Measurements from ENCODE around the gene TUBB2B.

TUBB2B gene

DNA sequence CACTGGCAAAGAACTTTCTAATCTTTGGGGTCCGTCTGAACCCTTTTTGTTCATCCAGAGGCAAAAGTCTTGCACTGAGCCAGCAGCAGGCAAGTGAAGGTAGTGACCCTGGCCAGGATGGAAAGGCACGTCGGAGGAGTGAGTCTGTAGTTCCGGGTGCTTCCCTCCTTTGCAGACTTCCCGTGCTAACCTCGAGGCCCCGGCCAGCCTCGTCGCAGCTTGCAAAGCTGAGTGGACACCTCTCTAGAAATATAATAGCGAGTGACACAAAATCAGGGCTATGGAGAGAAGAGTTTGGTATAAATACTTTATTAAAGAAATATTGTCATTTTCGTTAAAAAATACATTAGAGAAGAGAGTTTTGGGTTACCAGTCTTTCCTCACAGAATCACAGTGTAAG, 41.2 kb upstream of the TUBB2B start:
- TF ChIP-seq POLR2AphosphoS5 (IDR thresholded peaks at IDR 0.05; ENCODE audit: low read depth, low read length), result no peak
- DNase-seq (ENCODE audit: insufficient read length, low spot score) (no peak), FAIRE-seq (no peak)

DNA sequence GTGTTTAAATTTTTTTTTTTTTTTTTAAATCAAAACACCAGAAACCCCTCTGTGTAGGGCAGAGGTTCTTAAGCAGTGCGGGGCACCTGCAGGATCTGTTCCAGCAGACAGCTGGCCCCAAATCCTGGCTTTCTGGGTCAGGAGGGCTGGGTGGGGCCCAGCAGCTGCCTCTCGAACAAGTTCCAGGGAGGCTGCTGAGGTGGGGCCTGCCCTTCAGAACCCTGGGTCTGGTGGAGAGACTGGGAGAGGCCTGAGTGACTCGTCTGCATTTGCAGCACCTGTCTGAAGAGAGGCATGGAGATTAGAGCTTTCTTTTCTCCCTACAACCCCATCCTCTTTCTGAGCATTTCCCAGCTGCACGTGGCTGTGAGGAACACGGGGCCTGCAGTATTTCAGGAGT, 39.7 kb upstream of the TUBB2B start:
- FAIRE-seq (no peak), DNase-seq (ENCODE audit: insufficient read length, low spot score) (no peak)
- TF ChIP-seq SPI1 (IDR thresholded peaks at IDR 0.05; ENCODE audit: low read depth, low read length) (no peak), POLR2AphosphoS5 (IDR thresholded peaks at IDR 0.05; ENCODE audit: low read depth, low read length) (no peak), POU2F2 (IDR thresholded peaks at IDR 0.05; ENCODE audit: low read depth, low read length) (no peak), TAF1 (IDR thresholded peaks at IDR 0.05; ENCODE audit: low read depth, low read length) (no peak), POLR2A (IDR thresholded peaks at IDR 0.05; ENCODE audit: low read depth, low read length) (no peak), PAX5 (IDR thresholded peaks at IDR 0.05; ENCODE audit: insufficient read depth, low read length, severe bottlenecking) (no peak)

DNA sequence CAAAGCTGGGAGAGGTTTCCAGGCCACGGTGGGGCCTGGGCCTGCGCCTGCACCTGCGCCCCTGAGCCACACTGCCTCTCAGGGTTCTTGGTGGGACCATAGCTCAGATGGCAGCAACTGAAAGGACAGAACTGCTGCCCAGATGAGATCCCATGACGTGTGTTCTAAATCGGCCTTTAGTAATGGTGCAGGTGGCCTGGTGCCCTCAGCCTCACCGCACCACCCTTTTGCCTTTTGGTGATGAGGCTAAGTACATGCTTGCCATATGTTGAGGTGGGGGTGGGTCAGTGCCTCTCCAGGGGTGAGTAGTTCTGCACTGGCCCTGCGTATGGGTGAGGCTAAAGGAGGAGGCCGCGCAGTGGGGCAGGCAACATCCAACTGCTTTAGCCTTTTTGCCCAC, 38.7 kb upstream of the TUBB2B start:
- FAIRE-seq (no peak), DNase-seq (ENCODE audit: insufficient read length, low spot score) (no peak)
- TF ChIP-seq POLR2A (IDR thresholded peaks at IDR 0.05; ENCODE audit: low read depth, low read length) (no peak), PAX5 (IDR thresholded peaks at IDR 0.05; ENCODE audit: insufficient read depth, low read length, severe bottlenecking) (no peak), TAF1 (IDR thresholded peaks at IDR 0.05; ENCODE audit: low read depth, low read length) (no peak), SPI1 (IDR thresholded peaks at IDR 0.05; ENCODE audit: low read depth, low read length) (no peak), POLR2AphosphoS5 (IDR thresholded peaks at IDR 0.05; ENCODE audit: low read depth, low read length) (no peak), POU2F2 (IDR thresholded peaks at IDR 0.05; ENCODE audit: low read depth, low read length) (no peak)

DNA sequence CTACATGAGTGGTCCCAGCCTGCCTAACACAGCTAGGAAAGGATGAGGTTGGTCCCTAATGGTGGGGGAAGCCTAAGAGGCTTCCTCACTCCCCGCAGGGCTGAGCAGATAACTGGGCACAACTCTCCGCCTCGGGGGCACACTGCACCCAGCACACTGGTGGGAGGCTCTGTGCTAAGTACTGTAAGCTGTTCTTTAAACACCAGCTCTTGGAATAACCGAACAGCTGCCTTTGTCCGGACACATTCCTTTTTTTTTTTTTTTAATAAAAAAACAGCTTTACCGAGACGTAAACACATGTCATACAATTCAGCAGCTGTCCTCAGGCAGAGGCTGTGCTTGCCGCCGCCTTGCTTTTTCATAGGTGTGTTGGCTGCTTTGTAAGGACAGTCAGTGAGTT, 38.2 kb upstream of the TUBB2B start:
- no peak for FAIRE-seq
- DNase-seq (ENCODE audit: insufficient read length, low spot score), result no peak
- TF ChIP-seq POLR2A (IDR thresholded peaks at IDR 0.05; ENCODE audit: low read depth, low read length), result no peak
- TF ChIP-seq SPI1 (IDR thresholded peaks at IDR 0.05; ENCODE audit: low read depth, low read length), result no peak
- no peak for TF ChIP-seq TAF1 (IDR thresholded peaks at IDR 0.05; ENCODE audit: low read depth, low read length)
- TF ChIP-seq POU2F2 (IDR thresholded peaks at IDR 0.05; ENCODE audit: low read depth, low read length), result no peak
- TF ChIP-seq POLR2AphosphoS5 (IDR thresholded peaks at IDR 0.05; ENCODE audit: low read depth, low read length), result no peak
- TF ChIP-seq PAX5 (IDR thresholded peaks at IDR 0.05; ENCODE audit: insufficient read depth, low read length, severe bottlenecking), result no peak

DNA sequence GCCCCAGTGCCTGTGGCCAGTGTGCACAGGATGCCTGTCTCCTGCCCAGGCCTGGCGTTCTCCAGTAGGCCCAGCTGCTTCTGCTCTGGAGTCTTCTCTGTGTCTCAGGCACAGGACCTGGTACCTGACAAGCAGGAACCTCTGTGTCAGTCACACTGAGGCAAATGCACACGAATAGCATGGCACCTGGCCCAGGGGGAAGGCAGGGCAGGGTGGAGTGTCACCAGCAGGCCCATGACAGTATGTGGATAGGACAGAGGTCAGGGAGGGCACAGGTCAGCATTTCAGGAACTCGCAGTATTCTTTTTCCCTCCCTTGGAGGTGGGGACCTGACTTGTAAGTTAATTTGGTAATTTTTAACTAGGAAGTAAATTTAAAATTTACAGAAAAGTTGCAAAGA, 36.9 kb upstream of the TUBB2B start:
- FAIRE-seq (no peak), DNase-seq (ENCODE audit: insufficient read length, low spot score) (no peak)
- TF ChIP-seq POLR2A (IDR thresholded peaks at IDR 0.05; ENCODE audit: low read depth, low read length), result no peak
- TF ChIP-seq TAF1 (IDR thresholded peaks at IDR 0.05; ENCODE audit: low read depth, low read length), result no peak
- no peak for TF ChIP-seq POLR2AphosphoS5 (IDR thresholded peaks at IDR 0.05; ENCODE audit: low read depth, low read length)
- TF ChIP-seq PAX5 (IDR thresholded peaks at IDR 0.05; ENCODE audit: insufficient read depth, low read length, severe bottlenecking), result no peak
- TF ChIP-seq POU2F2 (IDR thresholded peaks at IDR 0.05; ENCODE audit: low read depth, low read length), result no peak
- no peak for TF ChIP-seq SPI1 (IDR thresholded peaks at IDR 0.05; ENCODE audit: low read depth, low read length)

DNA sequence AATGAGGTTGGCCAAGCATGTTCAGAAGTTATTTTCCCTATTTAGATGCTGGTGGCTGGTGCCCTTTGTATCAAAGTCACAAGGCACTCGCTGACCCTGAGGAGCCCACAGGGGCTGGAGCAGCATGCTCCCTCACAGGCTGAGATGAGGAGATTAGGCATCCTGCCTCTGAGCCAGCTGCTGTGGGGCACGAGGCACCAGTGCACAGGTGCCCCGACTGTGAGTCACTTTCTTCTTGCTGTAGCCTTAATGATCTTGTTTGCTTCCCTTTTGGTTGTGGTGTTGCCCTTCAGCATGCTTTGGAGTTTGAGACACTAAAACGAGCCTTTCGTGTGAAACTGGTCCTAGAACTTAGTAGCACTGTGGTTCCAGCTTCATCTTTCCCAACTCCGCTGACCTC, 35.6 kb upstream of the TUBB2B start:
- TF ChIP-seq POU2F2 (IDR thresholded peaks at IDR 0.05; ENCODE audit: low read depth, low read length), result no peak
- no peak for TF ChIP-seq SPI1 (IDR thresholded peaks at IDR 0.05; ENCODE audit: low read depth, low read length)
- no peak for TF ChIP-seq TAF1 (IDR thresholded peaks at IDR 0.05; ENCODE audit: low read depth, low read length)
- no peak for TF ChIP-seq PAX5 (IDR thresholded peaks at IDR 0.05; ENCODE audit: insufficient read depth, low read length, severe bottlenecking)
- no peak for TF ChIP-seq POLR2AphosphoS5 (IDR thresholded peaks at IDR 0.05; ENCODE audit: low read depth, low read length)
- TF ChIP-seq POLR2A (IDR thresholded peaks at IDR 0.05; ENCODE audit: low read depth, low read length), result no peak
- DNase-seq (ENCODE audit: insufficient read length, low spot score) (no peak), FAIRE-seq (no peak)

DNA sequence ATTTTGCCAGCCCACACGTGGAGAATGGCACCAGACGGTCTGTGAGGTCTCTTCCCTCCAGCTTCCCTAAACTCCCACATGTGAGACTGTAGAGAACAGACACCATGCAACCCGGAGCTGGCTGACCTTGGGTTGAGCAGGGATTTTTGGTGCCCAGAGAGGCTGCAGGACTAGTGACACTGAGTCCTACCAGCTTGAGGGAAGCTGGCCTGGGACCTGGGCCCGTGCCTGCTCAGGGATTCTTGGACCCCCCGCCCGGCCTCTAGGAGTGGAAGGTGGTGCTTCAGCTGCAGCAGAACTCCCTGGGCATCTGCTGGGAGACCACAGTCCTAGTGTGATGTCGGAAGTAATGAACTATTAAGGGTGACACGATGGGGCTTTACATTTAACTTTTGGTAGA, 34.5 kb upstream of the TUBB2B start:
- TF ChIP-seq SPI1 (IDR thresholded peaks at IDR 0.05; ENCODE audit: low read depth, low read length) (no peak), TAF1 (IDR thresholded peaks at IDR 0.05; ENCODE audit: low read depth, low read length) (no peak), POLR2AphosphoS5 (IDR thresholded peaks at IDR 0.05; ENCODE audit: low read depth, low read length) (no peak), POU2F2 (IDR thresholded peaks at IDR 0.05; ENCODE audit: low read depth, low read length) (no peak), POLR2A (IDR thresholded peaks at IDR 0.05; ENCODE audit: low read depth, low read length) (no peak), PAX5 (IDR thresholded peaks at IDR 0.05; ENCODE audit: insufficient read depth, low read length, severe bottlenecking) (no peak)
- FAIRE-seq (no peak), DNase-seq (ENCODE audit: insufficient read length, low spot score) (no peak)

DNA sequence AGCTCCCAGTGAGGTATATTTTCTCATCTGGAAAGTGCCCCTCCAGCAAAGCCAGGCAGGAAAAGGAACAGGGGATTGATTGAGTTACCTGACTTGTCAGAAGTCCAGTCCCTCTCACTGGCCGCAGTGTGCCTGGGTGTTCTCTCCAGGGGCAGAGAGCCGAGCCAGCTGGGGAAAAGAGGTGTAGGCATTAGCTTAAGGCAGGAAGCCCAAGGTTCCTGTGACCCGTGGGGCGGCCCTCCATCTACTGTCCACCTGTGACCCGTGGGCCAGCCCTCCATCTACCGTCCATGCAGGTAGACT, 34.0 kb upstream of the TUBB2B start:
- DNase-seq (ENCODE audit: insufficient read length, low spot score) (no peak), FAIRE-seq (no peak)
- TF ChIP-seq POLR2AphosphoS5 (IDR thresholded peaks at IDR 0.05; ENCODE audit: low read depth, low read length) (no peak), TAF1 (IDR thresholded peaks at IDR 0.05; ENCODE audit: low read depth, low read length) (no peak), PAX5 (IDR thresholded peaks at IDR 0.05; ENCODE audit: insufficient read depth, low read length, severe bottlenecking) (no peak), POLR2A (IDR thresholded peaks at IDR 0.05; ENCODE audit: low read depth, low read length) (no peak), POU2F2 (IDR thresholded peaks at IDR 0.05; ENCODE audit: low read depth, low read length) (no peak), SPI1 (IDR thresholded peaks at IDR 0.05; ENCODE audit: low read depth, low read length) (no peak)

DNA sequence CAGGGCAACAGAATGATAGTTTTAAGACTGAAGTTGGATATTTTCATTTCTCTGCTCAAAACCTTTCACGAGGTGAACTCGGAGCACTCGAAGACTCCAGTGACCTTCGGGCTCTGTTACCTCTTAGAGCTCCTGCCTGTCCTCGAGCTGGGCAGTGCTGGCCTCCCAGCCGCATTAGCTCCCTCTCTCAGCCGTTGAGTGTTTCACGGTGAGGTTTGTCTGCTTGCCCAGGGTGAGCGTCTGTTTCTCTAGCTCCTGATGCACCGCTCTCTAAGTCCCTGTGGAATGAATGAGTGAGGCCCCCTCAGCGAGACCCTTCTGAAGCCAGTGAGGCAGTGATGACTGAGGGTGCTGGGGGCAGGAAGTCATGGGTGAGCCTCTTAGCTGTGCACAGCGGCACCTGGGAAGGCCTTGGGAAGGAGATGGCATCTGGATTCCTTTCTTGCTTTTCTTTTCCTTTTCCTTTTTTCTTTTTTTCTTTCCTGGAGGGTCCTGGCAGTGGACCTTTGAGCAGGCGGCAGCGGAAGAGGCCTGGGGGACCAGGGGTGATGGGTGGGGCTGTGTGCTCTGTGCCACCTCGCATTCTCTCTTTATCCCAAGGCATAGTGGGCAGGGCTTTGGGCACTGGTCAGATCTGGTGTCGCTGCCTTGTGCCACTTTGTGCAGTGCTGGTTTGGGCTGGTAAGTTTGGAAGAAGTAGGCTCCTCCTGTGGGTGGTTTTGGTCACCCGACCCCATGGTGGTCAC, 33.5 kb upstream of the TUBB2B start:
- no peak for DNase-seq (ENCODE audit: insufficient read length, low spot score)

DNA sequence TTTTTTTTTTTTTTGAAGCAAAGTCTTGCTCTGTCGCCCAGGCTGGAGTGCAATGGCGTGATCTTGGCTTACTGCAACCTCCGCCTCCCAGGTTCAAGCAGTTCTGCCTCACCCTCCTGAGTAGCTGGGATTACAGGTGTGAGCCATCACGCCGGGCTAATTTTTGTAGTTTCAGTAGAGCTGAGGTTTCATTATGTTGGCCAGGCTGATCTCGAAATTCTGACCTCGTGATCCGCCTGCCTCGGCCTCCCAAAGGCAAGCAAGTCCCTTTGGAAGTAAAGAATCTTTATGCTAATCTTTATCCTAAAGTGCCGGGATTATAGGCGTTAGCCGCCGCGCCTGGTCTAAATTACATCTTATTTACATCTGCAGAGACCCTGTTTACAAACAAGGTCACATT, 32.8 kb upstream of the TUBB2B start:
- no peak for DNase-seq (ENCODE audit: insufficient read length, low spot score)
- FAIRE-seq, result no peak
- no peak for TF ChIP-seq TAF1 (IDR thresholded peaks at IDR 0.05; ENCODE audit: low read depth, low read length)
- no peak for TF ChIP-seq POU2F2 (IDR thresholded peaks at IDR 0.05; ENCODE audit: low read depth, low read length)
- no peak for TF ChIP-seq SPI1 (IDR thresholded peaks at IDR 0.05; ENCODE audit: low read depth, low read length)
- no peak for TF ChIP-seq POLR2A (IDR thresholded peaks at IDR 0.05; ENCODE audit: low read depth, low read length)
- TF ChIP-seq POLR2AphosphoS5 (IDR thresholded peaks at IDR 0.05; ENCODE audit: low read depth, low read length), result no peak
- TF ChIP-seq PAX5 (IDR thresholded peaks at IDR 0.05; ENCODE audit: insufficient read depth, low read length, severe bottlenecking), result no peak

More for the DNA sequence above, 33.5 kb upstream of the TUBB2B start:
- TF ChIP-seq PAX5 (IDR thresholded peaks at IDR 0.05; ENCODE audit: insufficient read depth, low read length, severe bottlenecking), result no peak
- no peak for TF ChIP-seq POLR2A (IDR thresholded peaks at IDR 0.05; ENCODE audit: low read depth, low read length)
- TF ChIP-seq SPI1 (IDR thresholded peaks at IDR 0.05; ENCODE audit: low read depth, low read length), result no peak
- no peak for TF ChIP-seq POLR2AphosphoS5 (IDR thresholded peaks at IDR 0.05; ENCODE audit: low read depth, low read length)
- TF ChIP-seq POU2F2 (IDR thresholded peaks at IDR 0.05; ENCODE audit: low read depth, low read length), result no peak
- no peak for TF ChIP-seq TAF1 (IDR thresholded peaks at IDR 0.05; ENCODE audit: low read depth, low read length)
- FAIRE-seq, result no peak
